ENCODE measurements around the gene SRPX.

The SRPX gene

GRCh38 chrX:38220415-38221390, at the start of gene SRPX:
Gene SRPX (minus strand): TSS chrX:38220871. CDS start chrX:38220792, 79 bp downstream.
- DNase-seq = no peak

- DNase-seq = peak; percentile 53
These were observed 47.3 kb upstream of the SRPX start for GRCh38 chrX:38268011-38268410.

GRCh38 chrX:38262715-38263620, 42.3 kb upstream of the SRPX start:
- DNase-seq = no peak

- DNase-seq = peak; percentile 19
These were observed 39.6 kb upstream of the SRPX start for GRCh38 chrX:38260231-38260630.

- no peak for DNase-seq
These were observed 35.3 kb upstream of the SRPX start for GRCh38 chrX:38256019-38256418.

- no peak for DNase-seq
These were observed 29.3 kb upstream of the SRPX start for GRCh38 chrX:38249965-38250364.

- no peak for DNase-seq
These were observed 26.4 kb upstream of the SRPX start for GRCh38 chrX:38247051-38247450.

GRCh38 chrX:38240541-38240940, 19.9 kb upstream of the SRPX start:
- no peak for DNase-seq

GRCh38 chrX:38236901-38237615, 16.4 kb upstream of the SRPX start:
- no peak for DNase-seq

GRCh38 chrX:38233891-38234667, 13.4 kb upstream of the SRPX start:
- DNase-seq = no peak

GRCh38 chrX:38232079-38232686, 11.5 kb upstream of the SRPX start:
- DNase-seq = no peak

- DNase-seq = no peak
These were observed 4.4 kb upstream of the SRPX start for GRCh38 chrX:38225093-38225492.

- no peak for DNase-seq
These were observed 3.5 kb upstream of the SRPX start for GRCh38 chrX:38224160-38224559.

GRCh38 chrX:38221391-38221929, 789 bp upstream of the SRPX start:
- DNase-seq = no peak

GRCh38 chrX:38220024-38220414, 652 bp downstream of the SRPX start:
- peak; percentile 25 for DNase-seq

- no peak for DNase-seq
These were observed 4.0 kb downstream of the SRPX start for GRCh38 chrX:38216642-38217041.

GRCh38 chrX:38214551-38215531, 5.8 kb downstream of the SRPX start:
- DNase-seq = no peak

- DNase-seq = no peak
These were observed 6.6 kb downstream of the SRPX start for GRCh38 chrX:38214044-38214443.

- no peak for DNase-seq
These were observed 8.6 kb downstream of the SRPX start for GRCh38 chrX:38211891-38212635.

Measured in inflammatory macrophage treated with lipopolysaccharide for 4 hours (primary cell).